H1 (cell line): ENCODE results near the gene CELF4. TPM values are rescaled to one million over a fixed set of nuclear protein-coding genes. Genes with fewer than 3 reads are reported as not detected.

Experiments used
- CTCF ChIA-PET: fragments of 300-600 bp; sonication (Branson Sonifier 250); formaldehyde crosslinking; loops from one replicate; lab custom pipeline; 2021; ENCODE audit not compliant: partially characterized antibody; lab: Charles Lee
- POLR2A ChIA-PET: fragments of 300-600 bp; sonication (Branson Sonifier 250); formaldehyde crosslinking; loops from one replicate; lab custom pipeline; 2021; ENCODE audit warnings: inconsistent platforms; ENCODE audit not compliant: partially characterized antibody; lab: Charles Lee
- DNase-seq, 2 experiments: peaks; one replicate each; pipeline versions ENCODE4 v3.0.0 to v3.0.0-alpha.2; 2010 to 2022; ENCODE audit warnings: low spot score in 2 of 2, low read depth in 1 of 2, mixed read lengths in 1 of 2
- FAIRE-seq: peaks from 2 replicates; lab custom pipeline; 2011; peaks lifted over from hg19 to GRCh38; lab: Jason Lieb, UNC
- H2AFZ ChIP-seq: 2 replicates; pipeline ENCODE4 v1.8.1; 2012; ENCODE audit warnings: low read length, inconsistent platforms
- H2AK5ac ChIP-seq: 2 replicates; pipeline ENCODE4 v1.6.1; 2013; ENCODE audit warnings: low read depth, low read length
- H2BK120ac ChIP-seq: replicated peaks from 2 replicates; pipeline ENCODE3; 2013; ENCODE audit warnings: low read depth, low read length, inconsistent platforms
- H2BK12ac ChIP-seq: 2 replicates; pipeline ENCODE4 v1.6.1; 2013; ENCODE audit warnings: low read depth, low read length
- H2BK15ac ChIP-seq: 2 replicates; pipeline ENCODE4 v1.6.1; 2013; ENCODE audit warnings: low read length
- H2BK20ac ChIP-seq: 2 replicates; pipeline ENCODE4 v1.6.1; 2013; ENCODE audit warnings: low read length
- H2BK5ac ChIP-seq: 2 replicates; pipeline ENCODE4 v1.6.1; 2013; ENCODE audit warnings: low read depth, low read length
- H3K14ac ChIP-seq: 2 replicates; pipeline ENCODE4 v1.6.1; 2013; ENCODE audit warnings: inconsistent platforms; ENCODE audit not compliant: insufficient read length
- H3K18ac ChIP-seq: 2 replicates; pipeline ENCODE4 v1.6.1; 2013; ENCODE audit warnings: low read length; ENCODE audit errors: extremely low read depth
- H3K23ac ChIP-seq: 2 replicates; pipeline ENCODE4 v1.6.1; 2013; ENCODE audit warnings: inconsistent platforms; ENCODE audit not compliant: insufficient read length
- H3K23me2 ChIP-seq: 2 replicates; pipeline ENCODE4 v1.6.1; 2013; ENCODE audit warnings: low read depth, low read length
- H3K27ac ChIP-seq: 2 replicates; pipeline ENCODE4 v1.6.1; 2011; ENCODE audit warnings: low read depth, low read length, inconsistent platforms
- H3K27me3 ChIP-seq, 4 experiments: replicated peaks in 1 of 4; 1 replicate in 1 of 4; 2 replicates in 3 of 4; pipeline versions ENCODE4 v1.6.1 to v1.8.1; 2011 to 2013; ENCODE audit warnings: low read length in 3 of 4, mild to moderate bottlenecking in 3 of 4, inconsistent platforms in 2 of 4, mixed read lengths in 2 of 4, moderate library complexity in 1 of 4; ENCODE audit not compliant: control insufficient read depth in 3 of 4, insufficient read depth in 3 of 4; ENCODE audit errors: extremely low read depth in 1 of 4
- H3K36me3 ChIP-seq, 4 experiments: 2 replicates each; pipeline versions ENCODE4 v1.6.1 to v1.8.1; 2011 to 2013; ENCODE audit warnings: mild to moderate bottlenecking in 4 of 4, low read length in 3 of 4, moderate library complexity in 2 of 4, control low read depth in 1 of 4, inconsistent platforms in 1 of 4; ENCODE audit not compliant: insufficient read depth in 4 of 4, control insufficient read depth in 2 of 4
- H3K4ac ChIP-seq: replicated peaks from 2 replicates; pipeline ENCODE3; 2013; ENCODE audit warnings: low read length, low read depth, mixed read lengths, inconsistent platforms; ENCODE audit not compliant: insufficient read length
- H3K4me1 ChIP-seq, 4 experiments: replicated peaks in 1 of 4; 1 replicate in 1 of 4; 2 replicates in 3 of 4; pipeline versions ENCODE4 v1.6.1 to v1.8.1; 2011 to 2013; ENCODE audit warnings: low read length in 3 of 4, inconsistent platforms in 2 of 4, mixed read lengths in 1 of 4; ENCODE audit not compliant: insufficient read depth in 4 of 4, control insufficient read depth in 3 of 4
- H3K4me2 ChIP-seq, 2 experiments: 2 replicates each; pipeline versions ENCODE4 v1.6.1 to v1.8.1; 2011 to 2013; ENCODE audit warnings: low read depth in 2 of 2, low read length in 2 of 2, control low read depth in 1 of 2, inconsistent platforms in 1 of 2, mild to moderate bottlenecking in 1 of 2; ENCODE audit not compliant: insufficient read depth in 1 of 2
- H3K4me3 ChIP-seq, 4 experiments: fragments of 200-600, 300-600 bp in 1 of 4; sonication (generic), shearing (Covaris generic), sonication (Bioruptor Twin) in 1 of 4; 2 replicates each; pipeline versions ENCODE4 v1.5.1 to v1.8.1; 2011 to 2016; ENCODE audit warnings: low read length in 4 of 4, low read depth in 3 of 4, control low read depth in 2 of 4, inconsistent platforms in 2 of 4, mild to moderate bottlenecking in 2 of 4, mixed read lengths in 1 of 4, moderate library complexity in 1 of 4; ENCODE audit not compliant: insufficient read depth in 2 of 4; ENCODE audit errors: extremely low read depth in 1 of 4
- H3K56ac ChIP-seq: replicated peaks from 2 replicates; pipeline ENCODE3; 2013; ENCODE audit warnings: low read depth, mild to moderate bottlenecking, mixed read lengths, low read length, inconsistent platforms; ENCODE audit not compliant: insufficient read length
- H3K79me1 ChIP-seq: 2 replicates; pipeline ENCODE4 v1.6.1; 2013; ENCODE audit warnings: low read depth, low read length, control low read depth
- H3K79me2 ChIP-seq, 2 experiments: 2 replicates each; pipeline versions ENCODE4 v1.6.1 to v1.8.1; 2012 to 2013; ENCODE audit warnings: low read length in 2 of 2, mild to moderate bottlenecking in 2 of 2, inconsistent platforms in 1 of 2; ENCODE audit not compliant: insufficient read depth in 2 of 2, control insufficient read depth in 1 of 2
- H3K9ac ChIP-seq, 4 experiments: replicated peaks in 1 of 4; 1 replicate in 1 of 4; 2 replicates in 3 of 4; pipeline versions ENCODE4 v1.6.1 to v1.8.1; 2011 to 2013; ENCODE audit warnings: low read depth in 3 of 4, low read length in 3 of 4, control low read depth in 2 of 4, mild to moderate bottlenecking in 2 of 4, moderate library complexity in 2 of 4, inconsistent platforms in 1 of 4; ENCODE audit errors: extremely low read depth in 1 of 4
- H3K9me3 ChIP-seq, 2 experiments: 2 replicates each; pipeline versions ENCODE4 v1.6.1 to v1.8.1; 2012 to 2013; ENCODE audit warnings: mild to moderate bottlenecking in 2 of 2, moderate library complexity in 2 of 2, control low read depth in 1 of 2, inconsistent platforms in 1 of 2, low read depth in 1 of 2, low read length in 1 of 2, mixed read lengths in 1 of 2; ENCODE audit not compliant: insufficient read depth in 2 of 2
- H4K20me1 ChIP-seq, 2 experiments: replicated peaks in 1 of 2; 2 replicates each; pipeline versions ENCODE3 to v1.8.1; 2011 to 2013; ENCODE audit warnings: inconsistent platforms in 2 of 2, low read length in 2 of 2, mild to moderate bottlenecking in 1 of 2; ENCODE audit not compliant: insufficient read depth in 2 of 2, control insufficient read depth in 1 of 2
- H4K5ac ChIP-seq: 2 replicates; pipeline ENCODE4 v1.6.1; 2013; ENCODE audit warnings: low read length, low read depth, mixed read lengths, inconsistent platforms; ENCODE audit not compliant: insufficient read length
- H4K8ac ChIP-seq: 2 replicates; pipeline ENCODE4 v1.8.0; 2013; ENCODE audit warnings: mild to moderate bottlenecking, moderate library complexity, low read length, inconsistent platforms; ENCODE audit not compliant: insufficient read depth; ENCODE audit errors: extremely low read depth
- H4K91ac ChIP-seq: replicated peaks from 2 replicates; pipeline ENCODE3; 2013; ENCODE audit warnings: low read length, mixed read lengths, inconsistent platforms; ENCODE audit not compliant: insufficient read length
- ATF2 ChIP-seq: IDR thresholded peaks from 2 replicates; pipeline ENCODE4 v1.6.1; 2012; ENCODE audit warnings: low read length, inconsistent platforms
- BCL11A ChIP-seq, 2 experiments: IDR thresholded peaks; one replicate each; pipeline ENCODE4 v1.6.1; 2011; ENCODE audit warnings: low read depth in 2 of 2, low read length in 2 of 2, mild to moderate bottlenecking in 2 of 2
- KDM4A ChIP-seq: IDR thresholded peaks from one replicate; pipeline ENCODE4 v1.7.1; 2012; ENCODE audit warnings: low read depth, mild to moderate bottlenecking, moderate library complexity, low read length, inconsistent platforms; ENCODE audit not compliant: severe bottlenecking
- KDM5A ChIP-seq: fragments of 200-600 bp; IDR thresholded peaks from 2 replicates; pipeline ENCODE4 v1.7.1; 2012; ENCODE audit warnings: mild to moderate bottlenecking, low read length, inconsistent platforms, mixed read lengths
- NRF1 ChIP-seq: IDR thresholded peaks from 2 replicates; pipeline ENCODE4 v1.6.1; 2011; ENCODE audit warnings: mild to moderate bottlenecking, low read depth, low read length, improper control_type of control experiment
- POLR2A ChIP-seq, 2 experiments: IDR thresholded peaks; 1 replicate in 1 of 2; 2 replicates in 1 of 2; pipeline ENCODE4 v1.6.1; 2011; ENCODE audit warnings: low read depth in 2 of 2, low read length in 2 of 2, mild to moderate bottlenecking in 2 of 2; ENCODE audit errors: control extremely low read depth in 1 of 2
- RAD21 ChIP-seq, 2 experiments: IDR thresholded peaks in 1 of 2; conservative IDR thresholded peaks in 1 of 2; 2 replicates each; pipeline ENCODE4 v1.6.1; 2011; ENCODE audit warnings: low read depth in 2 of 2, low read length in 2 of 2, improper control_type of control experiment in 1 of 2, inconsistent platforms in 1 of 2, mild to moderate bottlenecking in 1 of 2, moderate library complexity in 1 of 2
- WGBS, 2 experiments: shearing (Covaris generic) in 1 of 2; methylation state at CpG; one replicate each; pipeline versions ENCODE4 v1.1.6 to v1.1.7; 2013 to 2015; ENCODE audit warnings: low lambda C conversion rate in 2 of 2, mixed read lengths in 2 of 2, inconsistent platforms in 1 of 2, low coverage in 1 of 2, missing lambda C conversion rate in 1 of 2; ENCODE audit not compliant: insufficient replicate concordance in 2 of 2, insufficient coverage in 1 of 2, insufficient read length in 1 of 2; ENCODE audit errors: extremely low coverage in 1 of 2, missing lambda C conversion rate in 1 of 2; 5-methylcytosine and 5-hydroxymethylcytosine counted together
- polyA plus RNA-seq, 7 experiments: library from polyadenylated mRNA; depleted of rRNA in 3 of 7; stranded (reverse) in 5 of 7; unstranded in 2 of 7; fragments of >200 nt in 5 of 7; fragments of 200-250 nt in 2 of 7; gene quantifications; 1 replicate in 5 of 7; 2 replicates in 1 of 7; 4 replicates in 1 of 7; pipeline versions ENCODE4 v1.2.1 to v1.2.3, GENCODE V29; 2011 to 2013; ENCODE audit warnings: missing spikeins in 2 of 7, mixed read lengths in 2 of 7
- total RNA-seq: library from RNA; stranded (reverse); fragmentation: NEBNext Ultra II Directional; extraction: Animal tissue kit (Norgen Biotek cat#: 25700); gene quantifications from 2 replicates; pipeline ENCODE4 v1.2.1, GENCODE V29; 2021
- TF ChIP-seq, protein P1 (sequence below): IDR thresholded peaks from 2 replicates; pipeline ENCODE4 v1.6.1; 2011; ENCODE audit warnings: low read length, improper control_type of control experiment

CELF4 gene
- total and polyA plus RNA-seq, 2 of the 8 experiments (the other 6 are each of a cell fraction or from before 2014, with no cell fraction given), result 1.6 to 3.4 TPM

- Histone ChIP-seq H2BK20ac (no peak overlapping the region), H3K23me2 (peaks cover 15% of the 10 kb centered on the region), H3K4ac (no peak overlapping the region), H2BK12ac (no peak overlapping the region)
- TF ChIP-seq, protein P1, sequence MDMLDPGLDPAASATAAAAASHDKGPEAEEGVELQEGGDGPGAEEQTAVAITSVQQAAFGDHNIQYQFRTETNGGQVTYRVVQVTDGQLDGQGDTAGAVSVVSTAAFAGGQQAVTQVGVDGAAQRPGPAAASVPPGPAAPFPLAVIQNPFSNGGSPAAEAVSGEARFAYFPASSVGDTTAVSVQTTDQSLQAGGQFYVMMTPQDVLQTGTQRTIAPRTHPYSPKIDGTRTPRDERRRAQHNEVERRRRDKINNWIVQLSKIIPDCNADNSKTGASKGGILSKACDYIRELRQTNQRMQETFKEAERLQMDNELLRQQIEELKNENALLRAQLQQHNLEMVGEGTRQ, result no peak
- TF ChIP-seq NRF1, result no peak
- no peak for TF ChIP-seq POLR2A (IDR thresholded peaks at IDR 0.05; ENCODE audit: control extremely low read depth in 1 of 2, low read depth in 2 of 2, low read length in 2 of 2)
- TF ChIP-seq RAD21 (IDR thresholded peaks at IDR 0.05 in 1 of 2, conservative IDR thresholded peaks at IDR 0.05 in 1 of 2; ENCODE audit: low read depth in 2 of 2, low read length in 2 of 2), result no peak
- TF ChIP-seq ATF2, result no peak
- no peak for TF ChIP-seq BCL11A (IDR thresholded peaks at IDR 0.05; ENCODE audit: low read depth in 2 of 2, low read length in 2 of 2)
- no peak for TF ChIP-seq KDM5A
- TF ChIP-seq KDM4A, result peak; percentile 52
- TF ChIP-seq, all 59 proteins: peak for 1
- H3K27me3 ChIP-seq, result peaks cover 37 to 73% (median 68%) of the 10 kb centered on the region in 4 experiments
- peak overlapping the region in 1 of 4 experiments; percentile 65; a peak in 1 of 7 replicates for H3K9ac ChIP-seq
- ChIA-PET CTCF (interaction anchor here (0.6 to 2.0 kb wide), 6 partner anchors 11 to 625 kb away, joined by 3 to 7 read pairs (median 3); no protein-coding TSS in a partner anchor), POLR2A (interaction anchor here (0.6 to 2.3 kb wide), 11 partner anchors 10 to 1365 kb away, joined by 3 to 21 read pairs (median 3); no protein-coding TSS in a partner anchor)
- peak overlapping the region; percentile 63 to 87 (median 74) for H3K4me3 ChIP-seq
- peaks cover 0 to 14% (median 5%) of the 10 kb centered on the region in 4 experiments; a peak in 4 of 7 replicates for H3K4me1 ChIP-seq
- H3K36me3 ChIP-seq, result peaks cover 0 to 4% (median 0%) of the 10 kb centered on the region in 4 experiments; a peak in 1 of 8 replicates
- H2BK5ac ChIP-seq, result no peak overlapping the region
- FAIRE-seq, result no peak
- no peak overlapping the region for H4K8ac ChIP-seq
- H2AK5ac ChIP-seq, result no peak overlapping the region
- H3K14ac ChIP-seq, result no peak overlapping the region
- no peak overlapping the region for H3K23ac ChIP-seq
- H4K91ac ChIP-seq, result no peak overlapping the region
- WGBS, 2 experiments, result 0% methylated on average over 28 of the region's 51 CpGs; no CpG with 5 or more reads in 1 of the 2 experiments
- no peak overlapping the region for H3K27ac ChIP-seq
- H3K79me1 ChIP-seq, result no peaks in the 10 kb centered on the region
- DNase-seq, result no peak
- H3K79me2 ChIP-seq, result no peaks in the 10 kb centered on the region
- H3K9me3 ChIP-seq, result no peaks in the 10 kb centered on the region
- peak overlapping the region; percentile 49 for H3K56ac ChIP-seq
- no peak overlapping the region for H4K5ac ChIP-seq
- H3K4me2 ChIP-seq, result peak overlapping the region; percentile 99 to 100
- peaks cover 4 to 5% of the 10 kb centered on the region in 2 experiments for H4K20me1 ChIP-seq
- H2BK120ac ChIP-seq, result no peak overlapping the region
- H2BK15ac ChIP-seq, result no peak overlapping the region
- H3K18ac ChIP-seq, result no peak overlapping the region
- no peak overlapping the region for H2AFZ ChIP-seq
Measured at GRCh38 chr18:37566479-37567060, 972 bp upstream of the CELF4 start.
